C4-2B (cell line): Measurements from ENCODE around the gene ASB6.

Experiments
- ZFX ChIP-seq: fragments of 450-650 bp; IDR thresholded peaks from 2 replicates; pipeline ENCODE4 v1.6.1; 2017
- TF ChIP-seq, protein P1 (sequence below): fragments of 450-650 bp; conservative IDR thresholded peaks from 2 replicates; pipeline ENCODE4 v1.5.1; 2017; ENCODE audit warnings: mild to moderate bottlenecking

DNA sequence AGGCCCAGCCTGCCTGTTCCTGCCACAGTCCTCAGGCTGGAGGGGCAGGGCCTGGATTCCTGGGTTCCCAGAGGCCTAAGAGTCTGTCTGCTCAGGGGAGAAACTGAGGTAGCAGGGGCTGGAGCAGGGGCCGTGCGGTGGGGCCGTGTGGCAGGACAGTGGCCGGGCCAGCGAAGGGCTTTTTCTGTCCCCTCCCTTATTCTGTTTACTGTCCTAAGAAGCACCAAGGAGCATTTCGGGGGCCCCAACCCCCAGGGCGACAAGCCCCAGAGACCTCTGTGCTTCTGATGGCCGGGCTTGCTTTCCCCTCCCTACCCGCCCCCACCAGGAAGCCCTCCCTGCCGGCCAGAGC is 6.8 kb upstream of the ASB6 start:
- TF ChIP-seq, protein P1, sequence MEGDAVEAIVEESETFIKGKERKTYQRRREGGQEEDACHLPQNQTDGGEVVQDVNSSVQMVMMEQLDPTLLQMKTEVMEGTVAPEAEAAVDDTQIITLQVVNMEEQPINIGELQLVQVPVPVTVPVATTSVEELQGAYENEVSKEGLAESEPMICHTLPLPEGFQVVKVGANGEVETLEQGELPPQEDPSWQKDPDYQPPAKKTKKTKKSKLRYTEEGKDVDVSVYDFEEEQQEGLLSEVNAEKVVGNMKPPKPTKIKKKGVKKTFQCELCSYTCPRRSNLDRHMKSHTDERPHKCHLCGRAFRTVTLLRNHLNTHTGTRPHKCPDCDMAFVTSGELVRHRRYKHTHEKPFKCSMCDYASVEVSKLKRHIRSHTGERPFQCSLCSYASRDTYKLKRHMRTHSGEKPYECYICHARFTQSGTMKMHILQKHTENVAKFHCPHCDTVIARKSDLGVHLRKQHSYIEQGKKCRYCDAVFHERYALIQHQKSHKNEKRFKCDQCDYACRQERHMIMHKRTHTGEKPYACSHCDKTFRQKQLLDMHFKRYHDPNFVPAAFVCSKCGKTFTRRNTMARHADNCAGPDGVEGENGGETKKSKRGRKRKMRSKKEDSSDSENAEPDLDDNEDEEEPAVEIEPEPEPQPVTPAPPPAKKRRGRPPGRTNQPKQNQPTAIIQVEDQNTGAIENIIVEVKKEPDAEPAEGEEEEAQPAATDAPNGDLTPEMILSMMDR = no peak
- TF ChIP-seq ZFX = no peak
